Neural progenitor cell (in vitro differentiated cells): Measurements from ENCODE around the gene ST6GAL1. TPM values are rescaled to one million over a fixed set of nuclear protein-coding genes. Genes with fewer than 3 reads are reported as not detected.

Source experiments
- DNase-seq: peaks from one replicate; pipeline ENCODE4 v3.0.0-alpha.2; 2016; ENCODE audit warnings: low spot score
- H2AFZ ChIP-seq: fragments of 200-600 bp; sonication (generic); replicated peaks from 2 replicates; pipeline ENCODE4 v1.6.1; 2016; ENCODE audit warnings: antibody characterized with exemption
- H3F3A ChIP-seq: fragments of 200-600 bp; sonication (generic); 2 replicates; pipeline ENCODE4 v1.6.1; 2016; ENCODE audit warnings: antibody characterized with exemption, low read depth
- H3K27ac ChIP-seq: fragments of 200-600 bp; sonication (generic); 2 replicates; pipeline ENCODE4 v1.5.1; 2016; ENCODE audit warnings: mild to moderate bottlenecking
- H3K27me3 ChIP-seq: fragments of 200-600 bp; sonication (generic); 2 replicates; pipeline ENCODE4 v1.6.1; 2016; ENCODE audit warnings: mild to moderate bottlenecking, moderate library complexity
- H3K36me3 ChIP-seq: fragments of 200-600 bp; sonication (generic); 2 replicates; pipeline ENCODE4 v1.5.1; 2016
- H3K4me1 ChIP-seq: fragments of 200-600 bp; sonication (generic); 2 replicates; pipeline ENCODE4 v1.6.1; 2016; ENCODE audit warnings: mixed run types
- H3K4me2 ChIP-seq: fragments of 200-600 bp; sonication (generic); 2 replicates; pipeline ENCODE4 v1.6.1; 2016
- H3K4me3 ChIP-seq: fragments of 200-600 bp; sonication (generic); 2 replicates; pipeline ENCODE4 v1.5.1; 2016
- H3K79me2 ChIP-seq: fragments of 200-600 bp; sonication (generic); 2 replicates; pipeline ENCODE4 v1.6.1; 2016; ENCODE audit warnings: low read depth
- H3K9ac ChIP-seq: fragments of 200-600 bp; sonication (generic); 2 replicates; pipeline ENCODE4 v1.6.1; 2016
- H3K9me3 ChIP-seq: fragments of 200-600 bp; sonication (generic); 2 replicates; pipeline ENCODE4 v1.5.1; 2016; ENCODE audit warnings: low read depth
- H4K20me1 ChIP-seq: fragments of 200-600 bp; sonication (generic); 2 replicates; pipeline ENCODE4 v1.6.1; 2016; ENCODE audit warnings: low read depth
- H3K27ac Mint-ChIP-seq: 3 replicates; pipeline ENCODE4 v1.8.0; 2021; ENCODE audit warnings: mixed read lengths
- H3K27me3 Mint-ChIP-seq: 2 replicates; pipeline ENCODE4 v1.8.0; 2022; ENCODE audit warnings: low read depth, mild to moderate bottlenecking, inconsistent platforms, moderate library complexity, mixed read lengths; ENCODE audit not compliant: insufficient read depth
- H3K36me3 Mint-ChIP-seq: 3 replicates; pipeline ENCODE4 v1.8.0; 2021; ENCODE audit warnings: mixed read lengths
- H3K4me1 Mint-ChIP-seq: 3 replicates; pipeline ENCODE4 v1.8.0; 2021; ENCODE audit warnings: mixed read lengths
- H3K4me3 Mint-ChIP-seq: 3 replicates; pipeline ENCODE4 v1.8.0; 2021; ENCODE audit warnings: mild to moderate bottlenecking, moderate library complexity, mixed read lengths
- H3K9me3 Mint-ChIP-seq: 3 replicates; pipeline ENCODE4 v1.8.0; 2020; ENCODE audit warnings: mixed read lengths
- EZH2 ChIP-seq: fragments of 200-600 bp; sonication (generic); IDR thresholded peaks from 2 replicates; pipeline ENCODE4 v1.6.1; 2017; ENCODE audit warnings: antibody characterized with exemption, mild to moderate bottlenecking, moderate library complexity
- EZH2phosphoT487 ChIP-seq: fragments of 200-600 bp; sonication (generic); IDR thresholded peaks from 2 replicates; pipeline ENCODE4 v1.6.1; 2017; ENCODE audit warnings: antibody characterized with exemption
- total RNA-seq: library from RNA; depleted of rRNA; stranded (reverse); fragments of >200 nt; gene quantifications from 2 replicates; pipeline ENCODE4 v1.2.3, GENCODE V29; 2015; ENCODE audit warnings: low replicate concordance
- TF ChIP-seq, protein P1 (sequence below): fragments of 200-600 bp; sonication (generic); IDR thresholded peaks from 2 replicates; pipeline ENCODE4 v1.5.1; 2017; ENCODE audit warnings: antibody characterized with exemption, mild to moderate bottlenecking

ST6GAL1 gene
- total RNA-seq, 1 donor from 2014 or later = 27.3 TPM

DNA sequence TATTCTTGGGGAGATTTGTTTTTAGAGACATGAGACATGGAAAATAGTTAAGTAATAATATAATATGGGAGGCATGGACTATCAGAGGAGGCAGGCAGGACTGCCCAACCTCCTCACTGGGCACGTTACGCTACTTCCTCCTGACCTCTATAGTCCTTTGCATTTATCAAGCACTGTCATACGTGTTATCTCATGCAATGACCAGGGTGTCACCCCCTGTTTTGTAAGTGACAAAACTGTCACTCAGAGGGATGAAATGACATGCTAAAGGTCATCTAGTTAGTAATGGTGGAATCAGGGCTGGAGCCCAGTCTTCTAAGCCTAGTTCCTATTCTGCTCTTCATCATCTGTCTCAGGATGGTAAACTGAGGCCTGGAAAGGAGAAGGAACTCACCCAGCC, 66.7 kb downstream of the ST6GAL1 start:
- Mint-ChIP-seq H3K27ac (no peak overlapping the region), H3K9me3 (no peaks in the 10 kb centered on the region), H3K27me3 (no peaks in the 10 kb centered on the region), H3K36me3 (peaks cover 6% of the 10 kb centered on the region), H3K4me3 (no peak overlapping the region), H3K4me1 (peaks cover 11% of the 10 kb centered on the region)
- Histone ChIP-seq H3K9ac (no peak overlapping the region), H3K79me2 (no peaks in the 10 kb centered on the region), H3K9me3 (no peaks in the 10 kb centered on the region), H4K20me1 (peaks cover 28% of the 10 kb centered on the region), H3K4me1 (peaks cover 13% of the 10 kb centered on the region), H3F3A (peaks cover 9% of the 10 kb centered on the region), H3K4me3 (no peak overlapping the region), H3K4me2 (no peak overlapping the region), H3K27me3 (no peaks in the 10 kb centered on the region), H3K36me3 (no peaks in the 10 kb centered on the region), H2AFZ (no peak overlapping the region), H3K27ac (no peak overlapping the region)
- DNase-seq = no peak
- TF ChIP-seq, protein P1, sequence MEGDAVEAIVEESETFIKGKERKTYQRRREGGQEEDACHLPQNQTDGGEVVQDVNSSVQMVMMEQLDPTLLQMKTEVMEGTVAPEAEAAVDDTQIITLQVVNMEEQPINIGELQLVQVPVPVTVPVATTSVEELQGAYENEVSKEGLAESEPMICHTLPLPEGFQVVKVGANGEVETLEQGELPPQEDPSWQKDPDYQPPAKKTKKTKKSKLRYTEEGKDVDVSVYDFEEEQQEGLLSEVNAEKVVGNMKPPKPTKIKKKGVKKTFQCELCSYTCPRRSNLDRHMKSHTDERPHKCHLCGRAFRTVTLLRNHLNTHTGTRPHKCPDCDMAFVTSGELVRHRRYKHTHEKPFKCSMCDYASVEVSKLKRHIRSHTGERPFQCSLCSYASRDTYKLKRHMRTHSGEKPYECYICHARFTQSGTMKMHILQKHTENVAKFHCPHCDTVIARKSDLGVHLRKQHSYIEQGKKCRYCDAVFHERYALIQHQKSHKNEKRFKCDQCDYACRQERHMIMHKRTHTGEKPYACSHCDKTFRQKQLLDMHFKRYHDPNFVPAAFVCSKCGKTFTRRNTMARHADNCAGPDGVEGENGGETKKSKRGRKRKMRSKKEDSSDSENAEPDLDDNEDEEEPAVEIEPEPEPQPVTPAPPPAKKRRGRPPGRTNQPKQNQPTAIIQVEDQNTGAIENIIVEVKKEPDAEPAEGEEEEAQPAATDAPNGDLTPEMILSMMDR = no peak
- no peak for TF ChIP-seq EZH2phosphoT487
- TF ChIP-seq EZH2 = no peak

DNA sequence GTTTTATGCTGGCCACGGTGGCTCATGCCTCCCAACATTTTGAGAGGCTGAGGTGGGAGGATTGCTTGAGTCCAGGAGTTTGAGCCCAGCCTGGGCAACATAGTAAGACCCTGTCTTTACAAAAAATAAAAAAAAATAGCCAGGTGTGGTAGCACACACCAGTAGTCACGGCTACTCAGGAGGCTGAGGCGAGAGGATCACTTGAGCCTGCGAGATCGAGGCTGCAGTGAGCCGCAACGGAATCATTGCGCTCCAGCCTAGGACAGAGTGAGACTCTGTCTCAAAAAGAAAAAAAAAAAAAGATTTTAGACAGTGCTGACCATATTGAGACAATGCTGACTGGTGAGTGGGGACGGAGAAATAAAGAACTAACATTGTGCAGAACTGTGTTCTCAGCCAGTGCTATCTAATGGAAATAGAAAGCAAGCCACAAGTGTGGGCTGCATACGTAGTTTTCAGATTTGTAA, 67.2 kb downstream of the ST6GAL1 start:
- Histone ChIP-seq H3K4me3 (no peak overlapping the region), H2AFZ (no peak overlapping the region), H3K9me3 (no peaks in the 10 kb centered on the region), H3F3A (peaks cover 9% of the 10 kb centered on the region), H4K20me1 (peaks cover 28% of the 10 kb centered on the region), H3K27ac (no peak overlapping the region), H3K4me2 (no peak overlapping the region), H3K27me3 (no peaks in the 10 kb centered on the region), H3K36me3 (no peaks in the 10 kb centered on the region), H3K4me1 (peaks cover 13% of the 10 kb centered on the region), H3K79me2 (no peaks in the 10 kb centered on the region), H3K9ac (no peak overlapping the region)
- Mint-ChIP-seq H3K4me1 (peaks cover 11% of the 10 kb centered on the region), H3K27ac (no peak overlapping the region), H3K9me3 (no peaks in the 10 kb centered on the region), H3K36me3 (peaks cover 4% of the 10 kb centered on the region), H3K4me3 (no peak overlapping the region), H3K27me3 (no peaks in the 10 kb centered on the region)
- DNase-seq = no peak
- TF ChIP-seq, protein P1 = no peak
- no peak for TF ChIP-seq EZH2
- no peak for TF ChIP-seq EZH2phosphoT487

DNA sequence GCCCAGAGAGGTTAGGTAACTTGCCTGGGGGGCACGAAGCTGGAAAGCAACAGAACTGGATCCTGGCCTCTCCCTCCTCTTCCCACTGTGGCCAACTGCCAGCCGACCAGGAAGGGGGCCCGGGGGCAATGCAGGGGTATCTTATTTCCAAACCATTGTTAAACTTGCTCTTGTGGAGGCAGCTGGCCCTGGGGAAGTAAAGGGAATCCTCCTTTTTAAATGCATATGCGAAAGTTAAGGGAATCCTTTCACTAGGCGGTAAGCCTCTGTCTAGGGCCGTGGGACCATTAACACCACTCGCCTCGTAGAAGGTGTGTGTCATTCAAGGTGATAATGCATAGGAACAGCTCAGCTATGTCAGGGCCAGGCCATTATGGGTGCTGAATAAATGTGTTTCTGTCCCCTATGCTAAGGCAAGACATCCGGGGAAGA, 68.6 kb downstream of the ST6GAL1 start:
- Histone ChIP-seq H3K36me3 (no peaks in the 10 kb centered on the region), H3K4me3 (peak overlapping the region; percentile 16), H3K27me3 (no peaks in the 10 kb centered on the region), H3F3A (peaks cover 9% of the 10 kb centered on the region), H2AFZ (no peak overlapping the region), H3K27ac (no peak overlapping the region), H3K79me2 (no peaks in the 10 kb centered on the region), H3K4me1 (peaks cover 13% of the 10 kb centered on the region), H4K20me1 (peaks cover 28% of the 10 kb centered on the region), H3K4me2 (peak overlapping the region; percentile 63), H3K9me3 (no peaks in the 10 kb centered on the region), H3K9ac (peak overlapping the region; percentile 1)
- Mint-ChIP-seq H3K27me3 (peaks cover under 1% of the 10 kb centered on the region), H3K4me1 (peaks cover 11% of the 10 kb centered on the region), H3K9me3 (no peaks in the 10 kb centered on the region), H3K36me3 (peaks cover 4% of the 10 kb centered on the region), H3K4me3 (no peak overlapping the region), H3K27ac (no peak overlapping the region)
- peak; percentile 35 for DNase-seq
- TF ChIP-seq EZH2 (no peak), EZH2phosphoT487 (no peak)
- TF ChIP-seq, protein P1 = no peak
